SH-SY5Y (cell line): Measurements from ENCODE around the gene IRAK1.

Source experiments
- GATA2 ChIP-seq: IDR thresholded peaks from 2 replicates; pipeline ENCODE4 v1.6.1; 2011; ENCODE audit warnings: mild to moderate bottlenecking, low read depth, low read length
- GATA3 ChIP-seq: IDR thresholded peaks from 2 replicates; pipeline ENCODE4 v1.6.1; 2011; ENCODE audit warnings: low read depth, mild to moderate bottlenecking, low read length, moderate library complexity

- TF ChIP-seq GATA2 = no peak
- no peak for TF ChIP-seq GATA3
These were observed 8.0 kb downstream of the IRAK1 start for GRCh38 chrX:154011376-154012335.
